SU-DHL-6 (cell line): ENCODE results near the gene SEC14L1.
"Not testable (repeated sequence)": the region's sequence is repeated elsewhere in the genome, so short reads cannot be mapped to it uniquely, and the experiment has no call there.

Source experiments
- H2AFZ ChIP-seq: fragments of 200-600 bp; sonication (generic); 2 replicates; pipeline ENCODE4 v1.6.1; 2014; ENCODE audit warnings: low read depth, mild to moderate bottlenecking, moderate library complexity, mixed read lengths, antibody characterized with exemption, low read length; ENCODE audit not compliant: severe bottlenecking
- H3F3A ChIP-seq: fragments of 200-600 bp; shearing (Covaris generic); 2 replicates; pipeline ENCODE4 v1.6.0; 2016; ENCODE audit warnings: antibody characterized with exemption, mild to moderate bottlenecking; ENCODE audit not compliant: insufficient read depth
- H3K27ac ChIP-seq: fragments of 200-600 bp; sonication (generic); 2 replicates; pipeline ENCODE4 v1.5.1; 2016; ENCODE audit warnings: low read depth, mild to moderate bottlenecking, low read length, moderate library complexity, mixed read lengths
- H3K27me3 ChIP-seq: fragments of 200-600 bp; sonication (generic), shearing (Covaris generic); 2 replicates; pipeline ENCODE4 v1.6.0; 2014; ENCODE audit warnings: mild to moderate bottlenecking, low read length
- H3K36me3 ChIP-seq: fragments of 200-600 bp; sonication (generic); 2 replicates; pipeline ENCODE4 v1.6.1; 2014; ENCODE audit warnings: mild to moderate bottlenecking, low read length, mixed read lengths
- H3K4me2 ChIP-seq: fragments of 300-600, 200-600 bp; shearing (Covaris generic), sonication (generic); 2 replicates; pipeline ENCODE4 v1.6.0; 2014; ENCODE audit warnings: low read length, low read depth, mild to moderate bottlenecking; ENCODE audit not compliant: poor library complexity, severe bottlenecking
- H3K4me3 ChIP-seq: fragments of 200-600 bp; sonication (generic); 2 replicates; pipeline ENCODE4 v1.5.1; 2014; ENCODE audit warnings: antibody characterized with exemption, low read length, mild to moderate bottlenecking, mixed read lengths; ENCODE audit not compliant: insufficient read depth, poor library complexity, severe bottlenecking
- H3K79me2 ChIP-seq: fragments of 200-600 bp; sonication (generic); 2 replicates; pipeline ENCODE4 v1.6.1; 2014; ENCODE audit warnings: mild to moderate bottlenecking, low read length, moderate library complexity; ENCODE audit not compliant: insufficient read depth
- H3K9ac ChIP-seq: fragments of 200-600 bp; sonication (generic); 2 replicates; pipeline ENCODE4 v1.7.0; 2014; ENCODE audit warnings: mild to moderate bottlenecking, low read length
- H3K9me2 ChIP-seq: fragments of 200-600 bp; sonication (generic); replicated peaks from 2 replicates; pipeline ENCODE4 v1.6.1; 2014; ENCODE audit warnings: low read length; ENCODE audit not compliant: insufficient read depth
- H3K9me3 ChIP-seq: fragments of 200-600 bp; sonication (generic); 2 replicates; pipeline ENCODE4 v1.6.1; 2014; ENCODE audit warnings: low read length, mixed read lengths; ENCODE audit not compliant: insufficient read depth
- H4K20me1 ChIP-seq: fragments of 200-600 bp; sonication (generic); 2 replicates; pipeline ENCODE4 v1.6.1; 2014; ENCODE audit warnings: low read depth, mild to moderate bottlenecking, antibody characterized with exemption, low read length, moderate library complexity, mixed read lengths
- EZH2phosphoT487 ChIP-seq: fragments of 200-600 bp; sonication (generic), shearing (Covaris generic); conservative IDR thresholded peaks from 2 replicates; pipeline ENCODE4 v1.6.1; 2018; ENCODE audit warnings: mild to moderate bottlenecking, antibody characterized with exemption, low read length, moderate library complexity, mixed read lengths
- TF ChIP-seq, protein P1 (sequence below): fragments of 200-600 bp; sonication (generic); IDR thresholded peaks from one replicate; pipeline ENCODE4 v1.5.1; 2017; ENCODE audit warnings: antibody characterized with exemption, mild to moderate bottlenecking, low read length, moderate library complexity; ENCODE audit not compliant: insufficient read depth, poor library complexity, severe bottlenecking

The SEC14L1 gene

DNA sequence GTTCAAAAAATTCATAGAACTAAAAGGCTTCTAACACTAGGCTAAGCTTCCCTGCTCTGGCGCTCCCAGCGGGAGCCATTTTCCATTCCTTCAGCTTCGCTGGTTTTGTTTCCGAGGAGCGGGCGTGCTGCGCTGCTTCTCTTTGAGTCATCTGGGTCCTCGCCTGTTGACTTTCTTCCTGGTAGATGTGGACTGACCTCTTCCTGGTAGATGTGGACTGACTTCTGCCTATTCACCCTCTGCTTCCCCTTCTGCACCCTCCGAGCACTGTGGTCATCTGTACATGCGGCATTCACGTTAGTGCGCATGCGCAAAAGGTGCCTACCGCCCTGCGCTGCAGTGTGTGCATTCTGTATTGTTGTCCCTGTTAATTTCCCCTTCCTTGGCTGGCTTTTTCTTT, 40.8 kb upstream of the SEC14L1 start:
- H3K36me3 ChIP-seq, result 0 out of 2 replicates have a peak, but pooled peaks cover 3% of the 10 kb centered on the region
- no peaks in the 10 kb centered on the region for H3K79me2 ChIP-seq
- no peaks in the 10 kb centered on the region for H3K9me3 ChIP-seq
- H2AFZ ChIP-seq, result no peak overlapping the region
- no peaks in the 10 kb centered on the region for H3K27me3 ChIP-seq
- H3F3A ChIP-seq, result 0 out of 2 replicates have a peak, but pooled peaks cover 5% of the 10 kb centered on the region
- no peak overlapping the region for H3K9ac ChIP-seq
- H3K9me2 ChIP-seq, result no peaks in the 10 kb centered on the region
- no peak overlapping the region for H3K27ac ChIP-seq
- TF ChIP-seq EZH2phosphoT487, result no peak
- TF ChIP-seq, protein P1, sequence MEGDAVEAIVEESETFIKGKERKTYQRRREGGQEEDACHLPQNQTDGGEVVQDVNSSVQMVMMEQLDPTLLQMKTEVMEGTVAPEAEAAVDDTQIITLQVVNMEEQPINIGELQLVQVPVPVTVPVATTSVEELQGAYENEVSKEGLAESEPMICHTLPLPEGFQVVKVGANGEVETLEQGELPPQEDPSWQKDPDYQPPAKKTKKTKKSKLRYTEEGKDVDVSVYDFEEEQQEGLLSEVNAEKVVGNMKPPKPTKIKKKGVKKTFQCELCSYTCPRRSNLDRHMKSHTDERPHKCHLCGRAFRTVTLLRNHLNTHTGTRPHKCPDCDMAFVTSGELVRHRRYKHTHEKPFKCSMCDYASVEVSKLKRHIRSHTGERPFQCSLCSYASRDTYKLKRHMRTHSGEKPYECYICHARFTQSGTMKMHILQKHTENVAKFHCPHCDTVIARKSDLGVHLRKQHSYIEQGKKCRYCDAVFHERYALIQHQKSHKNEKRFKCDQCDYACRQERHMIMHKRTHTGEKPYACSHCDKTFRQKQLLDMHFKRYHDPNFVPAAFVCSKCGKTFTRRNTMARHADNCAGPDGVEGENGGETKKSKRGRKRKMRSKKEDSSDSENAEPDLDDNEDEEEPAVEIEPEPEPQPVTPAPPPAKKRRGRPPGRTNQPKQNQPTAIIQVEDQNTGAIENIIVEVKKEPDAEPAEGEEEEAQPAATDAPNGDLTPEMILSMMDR, result no peak
- H4K20me1 ChIP-seq, result no peaks in the 10 kb centered on the region
- H3K4me3 ChIP-seq, result no peak overlapping the region
- H3K4me2 ChIP-seq, result no peak overlapping the region

DNA sequence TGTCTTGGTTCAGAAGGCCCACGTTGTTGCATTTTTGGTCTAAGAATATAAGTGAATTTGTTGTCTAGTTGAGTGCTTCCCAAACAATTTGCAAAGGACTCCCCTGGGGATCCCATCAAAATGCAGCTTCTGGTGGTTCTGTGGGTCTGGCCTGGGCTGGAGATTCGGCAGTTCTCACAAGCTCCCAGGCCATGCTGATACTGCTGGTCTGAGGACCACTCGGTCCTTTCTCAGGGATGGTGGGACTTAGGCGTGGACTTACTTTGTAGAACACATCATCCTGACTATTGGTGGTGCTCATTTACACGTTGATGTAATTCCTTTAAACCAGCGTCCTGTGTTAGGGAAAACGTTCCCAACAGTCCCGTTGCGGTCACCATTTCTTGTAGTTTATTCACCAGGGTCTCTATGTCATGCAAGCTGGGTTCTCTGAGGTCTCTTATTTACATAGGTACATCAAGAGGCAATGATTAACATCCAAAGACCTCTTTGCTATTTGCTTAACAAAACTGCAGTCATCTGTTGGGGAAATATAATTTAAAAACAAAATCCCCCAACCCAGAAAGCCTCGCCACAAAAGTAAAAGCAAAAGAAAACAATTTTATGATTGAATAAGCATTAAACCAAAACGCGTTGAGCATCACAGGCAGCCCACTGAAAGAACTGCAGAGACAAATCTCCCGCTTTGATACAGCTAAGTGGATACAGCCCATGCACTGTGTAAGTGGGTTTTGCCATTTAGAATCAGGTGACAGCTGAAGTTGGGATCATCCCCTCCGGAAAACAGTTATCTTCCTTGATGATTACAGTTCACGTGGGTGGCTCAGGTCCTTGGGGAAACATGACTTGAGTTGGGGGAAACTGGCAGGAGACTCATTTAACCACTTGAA, 39.0 kb upstream of the SEC14L1 start:
- Histone ChIP-seq H3K27ac (no peak overlapping the region), H3K4me3 (no peak overlapping the region), H4K20me1 (no peaks in the 10 kb centered on the region), H3K9me2 (no peaks in the 10 kb centered on the region), H3K4me2 (no peak overlapping the region), H2AFZ (no peak overlapping the region), H3K9me3 (no peaks in the 10 kb centered on the region), H3K36me3 (0 out of 2 replicates have a peak, but pooled peaks cover under 1% of the 10 kb centered on the region), H3K79me2 (no peaks in the 10 kb centered on the region), H3K27me3 (no peaks in the 10 kb centered on the region), H3F3A (0 out of 2 replicates have a peak, but pooled peaks cover under 1% of the 10 kb centered on the region), H3K9ac (no peak overlapping the region)
- TF ChIP-seq, protein P1, result no peak
- TF ChIP-seq EZH2phosphoT487, result no peak

DNA sequence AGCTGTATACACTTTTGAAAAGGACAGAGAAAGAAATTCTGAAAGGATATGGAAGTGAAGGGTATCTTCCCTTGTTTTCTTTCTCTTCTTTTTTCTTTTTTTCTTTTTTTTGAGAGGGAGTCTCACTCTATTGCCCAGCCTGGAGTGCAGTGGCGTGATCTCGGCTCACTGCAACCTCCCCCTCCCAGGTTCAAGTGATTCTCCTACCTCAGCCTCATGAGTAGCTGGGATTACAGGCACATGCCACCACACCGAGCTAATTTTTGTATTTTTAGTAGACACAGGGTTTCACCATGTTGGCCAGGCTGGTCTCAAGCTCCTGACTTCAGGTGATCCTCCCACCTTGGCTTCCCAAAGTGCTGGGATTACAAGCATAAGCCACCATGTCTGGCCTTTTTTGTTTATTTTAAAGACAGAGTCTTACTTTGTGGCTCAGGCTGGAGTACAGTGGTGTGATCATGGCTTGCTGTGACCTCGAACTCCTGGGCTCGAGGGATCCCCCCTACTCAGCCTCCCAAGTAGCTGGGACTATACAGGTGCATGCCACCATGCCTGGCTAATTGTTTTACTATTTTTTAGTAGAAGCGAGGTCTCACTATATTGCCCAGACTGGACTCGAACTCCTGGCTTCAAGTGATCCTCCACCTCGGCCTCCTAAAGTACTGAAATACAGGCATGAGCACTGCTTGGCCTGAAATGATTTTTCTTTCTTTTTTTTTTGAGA, 38.2 kb upstream of the SEC14L1 start:
- H3F3A ChIP-seq, H3K36me3 ChIP-seq, H3K4me3 ChIP-seq, H3K27me3 ChIP-seq, H3K27ac ChIP-seq, H2AFZ ChIP-seq, H4K20me1 ChIP-seq, H3K4me2 ChIP-seq, H3K9ac ChIP-seq, H3K79me2 ChIP-seq, H3K9me3 ChIP-seq, H3K9me2 ChIP-seq: not testable (repeated sequence)

DNA sequence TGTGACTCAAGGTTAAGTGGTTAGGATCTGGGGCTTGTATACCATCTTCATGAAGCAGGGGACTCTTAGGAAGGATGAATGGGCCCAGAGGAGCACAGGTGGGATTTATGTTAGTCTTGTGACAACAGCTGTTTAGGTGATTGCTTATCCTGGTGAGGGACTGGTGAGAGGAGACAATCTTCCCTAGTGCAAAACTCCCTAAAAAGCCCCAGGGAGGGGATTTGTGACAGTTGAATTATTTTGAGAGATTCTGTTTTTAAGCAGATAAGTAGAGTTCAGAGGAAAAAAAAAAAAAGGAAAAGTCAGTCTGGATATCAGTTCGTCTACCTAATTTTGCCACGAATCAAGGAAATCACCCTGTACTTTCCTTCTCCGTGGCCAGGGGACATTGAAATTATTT, 35.1 kb upstream of the SEC14L1 start:
- no peak overlapping the region for H2AFZ ChIP-seq
- no peak overlapping the region for H3K27ac ChIP-seq
- H3K9ac ChIP-seq, result no peak overlapping the region

More for the DNA sequence above, 35.1 kb upstream of the SEC14L1 start:
- no peaks in the 10 kb centered on the region for H3K36me3 ChIP-seq
- TF ChIP-seq, protein P1, result no peak
- no peak for TF ChIP-seq EZH2phosphoT487
- H3K9me3 ChIP-seq, result no peaks in the 10 kb centered on the region
- no peaks in the 10 kb centered on the region for H3K79me2 ChIP-seq
- no peaks in the 10 kb centered on the region for H3K9me2 ChIP-seq
- no peaks in the 10 kb centered on the region for H3K27me3 ChIP-seq
- no peaks in the 10 kb centered on the region for H3F3A ChIP-seq
- H4K20me1 ChIP-seq, result no peaks in the 10 kb centered on the region
- H3K4me3 ChIP-seq, result no peak overlapping the region
- H3K4me2 ChIP-seq, result no peak overlapping the region
